Measurements from ENCODE around the gene KCNQ2. TPM values are rescaled to one million over a fixed set of nuclear protein-coding genes. Genes with fewer than 3 reads are reported as not detected.

The KCNQ2 gene
- total RNA-seq, 1 experiment from 2014 or later, result not detected

DNA sequence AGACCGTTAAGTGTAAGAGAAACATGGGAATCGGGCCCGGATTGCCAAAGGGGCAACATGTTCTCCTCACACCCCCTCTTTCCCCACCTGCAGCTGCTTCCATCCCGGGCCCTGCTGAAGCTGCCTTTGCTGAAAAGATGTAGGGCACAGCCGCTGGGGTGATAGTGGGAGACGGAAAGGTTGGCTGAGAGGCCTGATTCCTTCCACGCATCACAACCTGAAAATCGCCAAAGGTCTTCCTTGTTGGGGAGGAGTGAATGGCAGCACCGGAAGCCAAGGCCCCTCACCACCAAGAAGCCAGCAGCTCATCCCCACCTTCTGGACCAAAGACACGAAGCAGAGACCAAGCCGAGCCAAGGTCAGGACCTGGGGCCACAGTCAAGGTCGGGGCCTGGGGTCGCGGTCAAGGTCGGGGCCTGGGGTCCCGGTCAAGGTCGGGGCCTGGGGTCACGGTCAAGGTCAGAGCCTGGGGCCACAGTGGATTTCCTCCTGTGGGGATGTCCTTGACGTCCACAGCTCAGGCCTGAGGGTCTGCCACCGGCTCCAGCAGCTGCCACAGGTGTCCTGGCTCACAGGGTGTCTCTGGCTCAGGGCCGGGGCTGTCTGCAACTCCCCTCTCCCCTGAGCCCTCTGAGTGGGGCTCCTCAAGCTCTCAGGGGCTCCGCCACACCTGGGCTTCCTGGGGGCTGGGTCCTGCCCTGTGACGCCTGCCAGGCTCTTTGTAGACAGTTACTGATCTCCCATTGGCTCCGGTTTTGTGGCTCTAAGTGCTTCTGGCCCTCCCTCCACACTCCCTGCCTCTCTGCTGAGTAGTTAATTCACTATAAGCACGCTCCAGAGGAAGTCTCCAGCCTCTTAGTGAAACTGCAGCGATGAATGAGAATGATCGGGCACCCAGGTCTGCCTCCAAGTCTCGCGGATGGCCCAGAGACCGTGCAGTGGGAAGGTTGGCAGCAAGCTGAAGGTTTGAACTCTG lies 105.8 kb downstream of the KCNQ2 start:
- TF ChIP-seq CTCF (IDR thresholded peaks at IDR 0.05; ENCODE audit: unreplicated experiment), result no peak
- no peaks in the 10 kb centered on the region for H3K36me3 Mint-ChIP-seq (ENCODE audit: insufficient read depth, unreplicated experiment)
- peaks cover 44% of the 10 kb centered on the region for H3K27me3 Mint-ChIP-seq (ENCODE audit: insufficient read depth, unreplicated experiment)
- no TSS peak for BruUV-seq (replicated peaks)
- no peaks in the 10 kb centered on the region for H3K4me1 Mint-ChIP-seq (ENCODE audit: insufficient read depth, unreplicated experiment)
- no peak overlapping the region for H3K4me3 Mint-ChIP-seq (ENCODE audit: unreplicated experiment)
- intact Hi-C loops (cut with micrococcal nuclease), result no loop called here
- no peaks in the 10 kb centered on the region for H3K9me3 Mint-ChIP-seq (ENCODE audit: unreplicated experiment)
- ChIA-PET CTCF (interaction anchor here (1.0 kb wide), 1 partner anchor 12 kb away, joined by 3 read pairs; no protein-coding TSS in a partner anchor), POLR2A (no interaction called here)
- no peak for DNase-seq (ENCODE audit: unreplicated experiment)
- H3K27ac Mint-ChIP-seq (ENCODE audit: low read depth, unreplicated experiment), result no peak overlapping the region

GRCh38 chr20:63365601-63366389 lies 106.7 kb downstream of the KCNQ2 start:
- H3K36me3 Mint-ChIP-seq (ENCODE audit: insufficient read depth, unreplicated experiment), result no peaks in the 10 kb centered on the region
- no peaks in the 10 kb centered on the region for H3K4me1 Mint-ChIP-seq (ENCODE audit: insufficient read depth, unreplicated experiment)
- no peak overlapping the region for H3K27ac Mint-ChIP-seq (ENCODE audit: low read depth, unreplicated experiment)
- H3K9me3 Mint-ChIP-seq (ENCODE audit: unreplicated experiment), result no peaks in the 10 kb centered on the region
- peaks cover 35% of the 10 kb centered on the region for H3K27me3 Mint-ChIP-seq (ENCODE audit: insufficient read depth, unreplicated experiment)
- CTCF ChIA-PET, result no interaction called here
- no TSS peak for BruUV-seq (replicated peaks)
- POLR2A ChIA-PET, result no interaction called here
- intact Hi-C loops (cut with micrococcal nuclease), result no loop called here
- no peak overlapping the region for H3K4me3 Mint-ChIP-seq (ENCODE audit: unreplicated experiment)
- TF ChIP-seq CTCF (IDR thresholded peaks at IDR 0.05; ENCODE audit: unreplicated experiment), result no peak
- no peak for DNase-seq (ENCODE audit: unreplicated experiment)

GRCh38 chr20:63364801-63365585 lies 107.5 kb downstream of the KCNQ2 start:
- H3K27me3 Mint-ChIP-seq (ENCODE audit: insufficient read depth, unreplicated experiment), result peaks cover 27% of the 10 kb centered on the region
- no peak overlapping the region for H3K27ac Mint-ChIP-seq (ENCODE audit: low read depth, unreplicated experiment)
- CTCF ChIA-PET, result interaction anchor here (1.1 to 3.3 kb wide), 3 partner anchors 16 to 141 kb away, joined by 3 to 10 read pairs (median 7); no protein-coding TSS in a partner anchor
- no peaks in the 10 kb centered on the region for H3K4me1 Mint-ChIP-seq (ENCODE audit: insufficient read depth, unreplicated experiment)
- DNase-seq (ENCODE audit: unreplicated experiment), result no peak
- POLR2A ChIA-PET, result no interaction called here
- no peaks in the 10 kb centered on the region for H3K9me3 Mint-ChIP-seq (ENCODE audit: unreplicated experiment)
- no peak for TF ChIP-seq CTCF (IDR thresholded peaks at IDR 0.05; ENCODE audit: unreplicated experiment)
- no peak overlapping the region for H3K4me3 Mint-ChIP-seq (ENCODE audit: unreplicated experiment)
- H3K36me3 Mint-ChIP-seq (ENCODE audit: insufficient read depth, unreplicated experiment), result no peaks in the 10 kb centered on the region
- no TSS peak for BruUV-seq (replicated peaks)
- intact Hi-C loops (cut with micrococcal nuclease), result no loop called here
